Fibroblast of lung (primary cell): Measurements from ENCODE around the gene MCEE. TPM values are rescaled to one million over a fixed set of nuclear protein-coding genes. Genes with fewer than 3 reads are reported as not detected.
A peak's percentile ranks its signal among the peaks of the same experiment; 100 is the strongest.

ENCODE experiments used
- DNase-seq, 2 donors: peaks; one replicate each; pipeline versions ENCODE4 v3.0.0 to v3.0.0-alpha.2; 2010; ENCODE audit warnings: low read depth in 2 of 2
- H2AFZ ChIP-seq: 2 replicates; pipeline ENCODE4 v1.5.1; 2012; ENCODE audit warnings: low read length, control low read depth, inconsistent platforms
- H3K27ac ChIP-seq: 2 replicates; pipeline ENCODE4 v1.5.1; 2011; ENCODE audit warnings: low read length, control low read depth; ENCODE audit not compliant: insufficient read depth
- H3K27me3 ChIP-seq: 2 replicates; pipeline ENCODE4 v1.5.1; 2011; ENCODE audit warnings: mild to moderate bottlenecking, low read length; ENCODE audit not compliant: control insufficient read depth, insufficient read depth
- H3K36me3 ChIP-seq: 2 replicates; pipeline ENCODE4 v1.5.1; 2011; ENCODE audit warnings: low read length; ENCODE audit not compliant: control insufficient read depth, insufficient read depth
- H3K4me1 ChIP-seq: 2 replicates; pipeline ENCODE4 v1.5.1; 2011; ENCODE audit warnings: low read length; ENCODE audit not compliant: control insufficient read depth, insufficient read depth; ENCODE audit errors: extremely low read depth
- H3K4me2 ChIP-seq: 2 replicates; pipeline ENCODE4 v1.5.1; 2011; ENCODE audit warnings: low read length, control low read depth; ENCODE audit not compliant: insufficient read depth; ENCODE audit errors: extremely low read depth
- H3K4me3 ChIP-seq, 4 experiments: fragments of 200-600 bp in 1 of 4; sonication (generic) in 1 of 4; replicated peaks in 1 of 4; 2 replicates each; pipeline ENCODE4 v1.5.1; 2011 to 2016; ENCODE audit warnings: low read length in 4 of 4, low read depth in 3 of 4, mild to moderate bottlenecking in 3 of 4, control low read depth in 2 of 4, inconsistent platforms in 1 of 4, mixed read lengths in 1 of 4; ENCODE audit not compliant: insufficient read depth in 1 of 4; ENCODE audit errors: control extremely low read depth in 1 of 4
- H3K79me2 ChIP-seq: 2 replicates; pipeline ENCODE4 v1.5.1; 2012; ENCODE audit warnings: mild to moderate bottlenecking, low read length, inconsistent platforms; ENCODE audit not compliant: control insufficient read depth, insufficient read depth
- H3K9ac ChIP-seq: 2 replicates; pipeline ENCODE4 v1.5.1; 2011; ENCODE audit warnings: mild to moderate bottlenecking, low read length, control low read depth; ENCODE audit not compliant: insufficient read depth
- H3K9me3 ChIP-seq: 2 replicates; pipeline ENCODE4 v1.5.1; 2012; ENCODE audit warnings: low read depth, low read length; ENCODE audit not compliant: control insufficient read depth, insufficient read depth
- H4K20me1 ChIP-seq: 2 replicates; pipeline ENCODE4 v1.5.1; 2011; ENCODE audit warnings: low read length; ENCODE audit not compliant: control insufficient read depth, insufficient read depth; ENCODE audit errors: extremely low read depth
- EZH2 ChIP-seq: IDR thresholded peaks from 2 replicates; pipeline ENCODE4 v1.5.1; 2012; ENCODE audit warnings: low read length, control low read depth, mild to moderate bottlenecking; ENCODE audit errors: missing control alignments
- polyA plus RNA-seq, 2 donors: library from polyadenylated mRNA; depleted of rRNA in 1 of 2; stranded (reverse) in 1 of 2; unstranded in 1 of 2; fragments of >200 nt; gene quantifications; 2 replicates each; pipeline ENCODE4 v1.2.1, GENCODE V29; 2011 to 2012; ENCODE audit warnings: missing spikeins in 1 of 2
- total RNA-seq: library from RNA; depleted of rRNA; stranded (reverse); fragments of >200 nt; gene quantifications from 2 replicates; pipeline ENCODE4 v1.2.1, GENCODE V29; 2014
- TF ChIP-seq, protein P1 (sequence below), 2 donors: IDR thresholded peaks in 1 of 2; conservative IDR thresholded peaks in 1 of 2; 1 replicate in 1 of 2; 2 replicates in 1 of 2; pipeline ENCODE4 v1.5.1; 2011 to 2012; ENCODE audit warnings: low read length in 2 of 2, control low read depth in 1 of 2, inconsistent platforms in 1 of 2, low read depth in 1 of 2, mild to moderate bottlenecking in 1 of 2

Gene MCEE
- total and polyA plus RNA-seq, 2 donors (not counting 1 experiment from before 2014, with no cell fraction given) = 18.8 TPM

DNA sequence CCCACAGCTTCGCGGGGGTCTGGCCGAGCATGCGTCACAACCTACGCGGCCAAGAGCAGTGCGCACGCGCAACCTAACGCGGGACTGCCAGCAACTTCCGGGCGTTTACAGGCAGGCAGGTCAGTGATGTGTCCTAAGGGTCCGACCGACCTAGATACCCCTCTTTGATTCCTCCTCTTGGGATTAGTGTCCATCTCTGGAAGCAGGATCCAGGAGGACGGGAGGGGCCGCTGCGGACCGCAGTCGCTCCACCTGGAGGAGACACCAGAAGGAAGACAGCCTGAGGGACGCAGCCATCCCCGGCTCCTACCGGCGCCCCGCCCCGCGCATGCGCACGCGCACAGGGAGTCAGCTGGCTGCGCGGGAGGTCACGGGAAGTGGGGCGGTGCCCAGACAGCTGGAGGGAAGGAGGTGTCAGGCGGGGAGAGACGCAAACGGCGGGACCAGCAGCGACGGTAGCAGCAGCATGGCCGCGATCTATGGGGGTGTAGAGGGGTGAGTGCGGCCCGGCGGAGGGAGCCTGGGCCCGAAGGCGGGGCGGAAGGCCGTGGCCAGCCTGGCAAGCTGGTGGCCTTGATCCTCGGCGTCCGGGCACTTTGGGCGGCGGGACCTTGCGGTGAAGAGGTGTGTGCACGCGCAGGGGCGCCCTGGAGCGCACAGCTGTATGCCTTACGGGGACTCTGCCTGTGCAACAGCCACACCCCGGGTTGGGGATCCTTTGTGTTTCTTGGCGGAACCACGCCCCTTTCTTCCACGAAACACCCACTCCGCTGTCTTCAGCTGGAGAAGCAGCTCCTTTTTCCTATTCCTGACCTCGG is 61.6 kb downstream of the MCEE start, which contains the start of gene NAGK:
Gene NAGK (plus strand): TSS at position 431 of the 818 bp plus-strand sequence. CDS start 36 bp downstream, at position 467.
- Histone ChIP-seq H3K9me3 (no peaks in the 10 kb centered on the region), H3K27ac (peak within 1 kb of the TSS; percentile 97), H3K4me2 (peak within 1 kb of the TSS; percentile 89), H3K9ac (peak within 1 kb of the TSS; percentile 93), H3K36me3 (peaks cover 8% of the 10 kb centered on the region), H2AFZ (peak within 1 kb of the TSS; percentile 65), H3K4me3 (peak within 1 kb of the TSS; percentile 48 to 99 (median 78)), H3K27me3 (peaks cover 7% of the 10 kb centered on the region), H3K4me1 (peaks cover 7% of the 10 kb centered on the region), H3K79me2 (peaks cover 30% of the 10 kb centered on the region), H4K20me1 (no peaks in the 10 kb centered on the region)
- TF ChIP-seq EZH2 = no peak
- TF ChIP-seq, protein P1, sequence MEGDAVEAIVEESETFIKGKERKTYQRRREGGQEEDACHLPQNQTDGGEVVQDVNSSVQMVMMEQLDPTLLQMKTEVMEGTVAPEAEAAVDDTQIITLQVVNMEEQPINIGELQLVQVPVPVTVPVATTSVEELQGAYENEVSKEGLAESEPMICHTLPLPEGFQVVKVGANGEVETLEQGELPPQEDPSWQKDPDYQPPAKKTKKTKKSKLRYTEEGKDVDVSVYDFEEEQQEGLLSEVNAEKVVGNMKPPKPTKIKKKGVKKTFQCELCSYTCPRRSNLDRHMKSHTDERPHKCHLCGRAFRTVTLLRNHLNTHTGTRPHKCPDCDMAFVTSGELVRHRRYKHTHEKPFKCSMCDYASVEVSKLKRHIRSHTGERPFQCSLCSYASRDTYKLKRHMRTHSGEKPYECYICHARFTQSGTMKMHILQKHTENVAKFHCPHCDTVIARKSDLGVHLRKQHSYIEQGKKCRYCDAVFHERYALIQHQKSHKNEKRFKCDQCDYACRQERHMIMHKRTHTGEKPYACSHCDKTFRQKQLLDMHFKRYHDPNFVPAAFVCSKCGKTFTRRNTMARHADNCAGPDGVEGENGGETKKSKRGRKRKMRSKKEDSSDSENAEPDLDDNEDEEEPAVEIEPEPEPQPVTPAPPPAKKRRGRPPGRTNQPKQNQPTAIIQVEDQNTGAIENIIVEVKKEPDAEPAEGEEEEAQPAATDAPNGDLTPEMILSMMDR (conservative IDR thresholded peaks at IDR 0.05 in 1 of 2, IDR thresholded peaks at IDR 0.05 in 1 of 2; ENCODE audit: low read depth in 1 of 2, low read length in 2 of 2) = no peak
- DNase-seq = peak; percentile 90 to 95

DNA sequence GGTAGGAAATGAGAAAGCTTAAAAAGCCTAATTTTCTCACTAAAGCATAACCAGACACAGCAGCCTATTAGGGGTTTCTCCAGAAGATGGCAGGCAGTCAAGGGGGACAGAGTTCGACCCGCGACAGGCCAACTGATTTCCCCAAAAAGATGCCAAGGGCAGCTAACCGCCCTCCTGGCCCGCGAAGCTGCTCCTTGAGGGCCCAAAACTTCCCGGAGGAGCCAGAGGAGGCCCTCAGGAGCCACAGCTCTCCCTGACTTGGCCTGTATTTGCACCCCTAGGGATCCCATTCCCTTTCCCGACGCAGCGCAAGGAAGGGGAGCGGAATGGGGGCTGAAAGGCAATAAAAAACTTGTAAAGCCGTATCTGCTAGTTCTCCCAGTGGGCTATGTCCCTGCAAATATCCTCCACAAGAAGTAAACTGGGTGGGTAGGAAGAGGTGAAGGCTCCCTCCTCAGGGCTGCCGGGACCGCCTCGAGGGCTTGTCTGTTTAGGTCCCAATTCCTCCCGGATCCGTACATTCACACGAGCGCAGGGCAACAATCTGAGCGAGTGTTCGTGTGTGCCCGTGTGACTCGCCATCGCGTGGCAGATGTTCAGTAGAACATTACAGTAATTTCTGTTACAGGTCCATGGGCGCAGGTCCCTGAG is 62.3 kb downstream of the MCEE start:
- H3K27me3 ChIP-seq = peaks cover 13% of the 10 kb centered on the region
- peak overlapping the region; percentile 93 for H3K9ac ChIP-seq
- TF ChIP-seq, protein P1 (conservative IDR thresholded peaks at IDR 0.05 in 1 of 2, IDR thresholded peaks at IDR 0.05 in 1 of 2; ENCODE audit: low read depth in 1 of 2, low read length in 2 of 2) = no peak
- TF ChIP-seq EZH2 = no peak
- H3K27ac ChIP-seq = peak overlapping the region; percentile 97
- peak overlapping the region; percentile 89 for H3K4me2 ChIP-seq
- H4K20me1 ChIP-seq = no peaks in the 10 kb centered on the region
- H3K9me3 ChIP-seq = no peaks in the 10 kb centered on the region
- peaks cover 7% of the 10 kb centered on the region for H3K4me1 ChIP-seq
- peak in 1 of 2 donors; percentile 20 for DNase-seq
- H3K79me2 ChIP-seq = peaks cover 30% of the 10 kb centered on the region
- peak overlapping the region; percentile 48 to 99 (median 78) for H3K4me3 ChIP-seq
- peak overlapping the region; percentile 65 for H2AFZ ChIP-seq
- H3K36me3 ChIP-seq = peaks cover 4% of the 10 kb centered on the region

DNA sequence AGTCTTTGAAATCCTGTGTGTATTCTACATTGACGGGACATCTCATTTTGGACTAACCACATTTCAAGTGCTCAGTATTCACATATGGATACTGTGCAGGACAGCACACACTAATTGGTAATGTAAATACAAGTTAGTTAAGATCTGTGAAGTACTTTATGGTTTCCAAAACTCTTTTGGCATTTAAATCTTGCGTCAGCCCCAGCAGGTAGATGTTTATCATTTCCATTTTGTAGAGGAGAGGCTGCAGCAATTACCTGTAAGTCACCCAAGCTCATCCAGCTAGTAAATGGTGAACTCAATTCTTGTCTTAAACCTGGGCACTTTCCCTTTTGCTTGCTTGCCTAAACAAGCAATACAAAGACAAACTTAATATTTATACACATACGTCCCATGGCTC is 63.2 kb downstream of the MCEE start:
- H3K27ac ChIP-seq = no peak overlapping the region
- no peak overlapping the region for H3K4me2 ChIP-seq
- no peak overlapping the region for H2AFZ ChIP-seq
- H3K4me1 ChIP-seq = peaks cover 7% of the 10 kb centered on the region
- no peak for TF ChIP-seq EZH2
- TF ChIP-seq, protein P1 (conservative IDR thresholded peaks at IDR 0.05 in 1 of 2, IDR thresholded peaks at IDR 0.05 in 1 of 2; ENCODE audit: low read depth in 1 of 2, low read length in 2 of 2) = no peak
- no peak overlapping the region for H3K9ac ChIP-seq
- H3K79me2 ChIP-seq = peaks cover 28% of the 10 kb centered on the region
- peaks cover 13% of the 10 kb centered on the region for H3K27me3 ChIP-seq
- no peak for DNase-seq
- no peaks in the 10 kb centered on the region for H3K9me3 ChIP-seq
- H4K20me1 ChIP-seq = no peaks in the 10 kb centered on the region
- H3K4me3 ChIP-seq = no peak overlapping the region
- H3K36me3 ChIP-seq = no peaks in the 10 kb centered on the region
